ENCODE results near the gene NUDT10.

The NUDT10 gene

DNA sequence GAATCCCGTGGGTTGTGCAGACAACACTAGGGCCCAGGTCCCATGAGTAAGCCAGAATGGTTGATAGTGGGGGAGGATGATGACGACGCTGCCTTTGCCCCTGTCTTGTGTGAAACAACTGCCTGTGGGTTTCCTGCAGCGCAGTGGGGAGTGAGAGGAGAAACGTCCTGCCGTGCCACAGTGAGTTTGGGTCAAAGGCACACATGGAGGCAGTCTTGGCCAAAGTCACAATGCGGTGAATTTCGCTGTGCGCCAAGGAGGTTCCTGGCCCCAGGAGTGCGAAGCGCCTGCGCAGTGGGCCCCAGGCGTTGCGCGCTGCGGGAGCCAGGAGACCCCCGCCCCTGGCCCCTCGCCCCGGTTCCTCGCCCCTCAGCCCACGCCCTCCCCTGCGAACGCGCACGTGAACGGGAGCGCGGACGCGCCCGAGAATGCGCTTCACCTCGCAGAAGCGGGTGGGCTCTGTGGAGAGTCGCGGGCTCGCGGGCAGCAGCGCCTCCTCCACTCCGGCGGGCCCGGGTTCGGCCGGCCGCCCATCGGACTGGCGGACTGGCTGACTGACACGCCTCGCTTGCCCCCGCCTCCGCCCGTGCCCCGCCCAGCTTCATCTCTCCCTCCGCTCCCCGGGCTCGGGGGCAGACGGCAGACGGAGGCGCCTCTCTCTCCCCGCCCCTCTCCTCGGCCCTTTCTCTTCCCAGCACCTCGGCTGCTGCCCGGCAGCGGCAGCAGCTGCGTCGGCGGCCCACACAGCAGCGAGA is at the start of gene NUDT10:
Gene NUDT10 (plus strand): TSS at position 635 of the 755 bp plus-strand sequence. CDS start 144 bp downstream, outside the sequence.
- peak; percentile 66 for DNase-seq

DNA sequence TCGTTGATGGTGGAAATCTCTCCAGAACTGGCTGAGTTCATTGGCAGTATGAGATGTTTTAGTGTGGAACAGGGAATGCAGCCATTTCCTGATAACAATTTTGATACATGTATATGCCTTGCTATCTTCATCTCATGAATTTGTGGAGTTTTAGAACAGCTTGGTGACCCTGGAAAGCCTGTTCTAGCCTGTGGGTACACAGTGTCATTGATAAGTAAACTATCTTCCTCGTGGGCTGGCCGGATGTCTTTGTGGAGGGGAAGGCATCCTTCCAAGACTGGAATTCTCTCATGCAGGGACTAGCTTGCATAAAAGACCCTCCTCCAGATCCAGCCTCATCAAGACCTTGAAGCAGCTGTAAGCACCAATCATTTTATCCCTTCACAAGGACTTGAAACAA is 40.2 kb upstream of the NUDT10 start:
- DNase-seq, result no peak

DNA sequence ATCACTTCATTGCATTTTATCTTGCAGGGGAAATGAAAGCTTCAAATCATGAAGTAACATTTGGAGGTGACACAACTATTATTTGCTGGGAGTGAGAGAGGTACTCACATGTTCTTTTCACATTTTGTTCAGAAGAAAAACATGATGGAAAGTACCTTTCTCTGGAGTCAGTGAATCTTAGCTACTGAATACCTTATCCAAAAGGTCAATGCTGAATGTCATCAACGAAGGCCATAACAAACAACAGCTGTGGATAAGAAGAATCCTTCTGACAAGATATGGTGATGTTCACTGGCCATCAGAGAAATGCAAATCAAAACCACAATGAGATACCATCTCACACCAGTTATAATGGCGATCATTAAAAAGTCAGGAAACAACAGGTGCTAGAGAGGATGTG is 36.5 kb upstream of the NUDT10 start:
- DNase-seq, result no peak

DNA sequence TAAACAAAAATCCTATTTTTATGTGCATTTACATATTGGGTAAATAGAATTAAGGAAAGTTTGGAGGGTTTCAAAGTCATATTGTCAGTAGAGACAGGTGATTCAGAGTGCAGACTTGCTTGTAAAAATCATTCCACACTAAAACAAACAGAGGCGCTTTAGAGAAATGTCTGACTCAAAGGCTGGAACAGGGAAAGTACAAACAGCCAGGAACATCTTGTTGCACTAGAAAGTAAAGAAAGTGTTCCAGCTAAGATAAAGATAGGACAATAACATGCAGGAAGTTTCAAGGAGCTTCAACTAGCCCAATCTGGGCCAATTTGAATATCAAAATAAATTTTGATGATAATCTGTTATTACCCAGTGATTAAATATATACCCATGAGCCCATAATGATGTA is 16.4 kb upstream of the NUDT10 start:
- no peak for DNase-seq

DNA sequence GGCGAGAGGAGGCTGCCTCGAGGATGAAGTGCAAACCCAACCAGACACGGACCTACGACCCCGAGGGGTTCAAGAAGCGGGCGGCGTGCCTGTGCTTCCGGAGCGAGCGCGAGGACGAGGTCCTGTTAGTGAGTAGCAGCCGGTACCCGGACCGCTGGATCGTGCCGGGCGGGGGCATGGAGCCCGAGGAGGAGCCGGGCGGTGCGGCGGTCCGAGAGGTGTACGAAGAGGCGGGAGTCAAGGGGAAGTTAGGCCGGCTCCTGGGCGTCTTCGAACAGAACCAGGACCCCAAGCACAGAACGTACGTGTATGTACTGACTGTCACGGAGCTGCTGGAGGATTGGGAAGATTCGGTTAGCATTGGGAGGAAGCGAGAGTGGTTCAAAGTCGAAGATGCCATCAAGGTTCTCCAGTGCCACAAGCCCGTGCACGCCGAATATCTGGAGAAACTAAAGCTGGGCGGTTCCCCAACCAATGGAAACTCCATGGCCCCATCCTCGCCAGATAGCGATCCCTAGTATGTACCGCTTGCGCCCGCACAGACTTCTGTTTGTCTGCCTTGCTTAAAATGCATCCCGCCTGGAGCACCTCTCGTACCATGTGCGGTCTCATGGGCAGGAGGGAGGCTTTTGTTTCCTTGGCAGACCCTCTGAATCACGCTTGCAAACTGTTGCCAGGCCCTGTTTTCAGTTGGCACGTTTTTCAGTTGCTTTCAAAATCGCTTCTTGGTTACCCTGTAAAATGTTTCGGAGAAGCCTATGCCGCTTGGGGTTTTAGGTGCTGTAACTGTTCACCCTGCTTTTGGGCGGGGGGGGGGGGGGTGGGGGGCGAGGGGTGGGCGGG is 542 bp downstream of the NUDT10 start:
- peak; percentile 1 for DNase-seq

DNA sequence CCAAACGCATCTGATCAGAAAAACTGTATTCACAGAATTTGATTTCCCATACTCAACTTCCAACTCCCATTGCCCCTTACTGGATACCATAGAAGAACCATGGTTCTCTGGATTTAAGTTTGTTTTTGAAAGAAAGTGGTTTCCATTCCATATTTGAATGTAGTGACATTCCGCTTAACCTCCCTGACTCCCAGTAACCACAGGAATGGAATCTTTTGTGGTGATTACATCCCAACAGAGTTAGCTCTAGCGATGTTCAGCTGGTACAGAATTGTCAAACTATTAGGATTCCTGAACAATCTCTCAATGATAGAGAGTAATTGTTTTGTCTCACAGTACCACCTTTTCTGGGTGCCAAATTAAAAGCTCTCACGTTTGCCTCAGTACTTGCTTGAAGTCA is 1.7 kb downstream of the NUDT10 start:
- DNase-seq, result peak; percentile 50

DNA sequence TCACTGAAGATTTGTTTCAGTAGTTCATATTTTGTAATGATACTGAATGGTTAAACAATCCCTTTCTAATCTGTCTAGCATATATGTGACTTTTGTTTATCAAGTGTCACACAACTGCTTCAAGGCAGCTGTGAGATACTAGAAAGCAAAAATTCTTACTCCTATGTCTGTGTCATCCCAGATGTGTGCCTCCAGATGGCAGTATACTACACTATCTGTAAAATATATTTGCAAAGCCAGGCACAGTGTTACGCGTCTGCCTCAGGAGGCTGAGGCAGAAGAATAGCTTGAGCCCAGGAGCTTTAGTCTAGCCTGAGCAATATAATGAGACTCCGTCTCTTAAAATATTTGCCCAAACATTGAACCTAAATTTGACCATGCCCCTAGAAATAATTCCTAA is 4.0 kb downstream of the NUDT10 start:
- DNase-seq, result peak; percentile 31

DNA sequence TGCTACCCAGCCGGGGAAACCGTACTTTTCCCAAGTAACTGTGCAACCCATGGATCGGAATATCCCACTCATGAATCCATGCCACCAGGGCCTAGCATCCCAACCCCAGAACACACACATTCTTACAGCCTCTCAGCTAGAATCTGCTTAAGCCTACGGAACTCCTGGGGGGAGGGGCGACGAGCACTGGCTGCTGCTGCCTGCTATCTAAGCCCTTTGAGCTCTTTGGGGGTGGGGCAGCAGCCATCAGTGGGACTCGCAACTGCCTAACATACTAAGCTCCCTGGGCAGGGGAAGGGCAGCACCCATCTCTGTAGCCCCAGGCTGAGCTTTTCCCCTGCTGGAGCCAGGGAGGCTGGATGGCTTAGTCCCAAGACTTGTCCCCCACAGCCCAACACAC is 28.6 kb downstream of the NUDT10 start:
- DNase-seq, result no peak

DNA sequence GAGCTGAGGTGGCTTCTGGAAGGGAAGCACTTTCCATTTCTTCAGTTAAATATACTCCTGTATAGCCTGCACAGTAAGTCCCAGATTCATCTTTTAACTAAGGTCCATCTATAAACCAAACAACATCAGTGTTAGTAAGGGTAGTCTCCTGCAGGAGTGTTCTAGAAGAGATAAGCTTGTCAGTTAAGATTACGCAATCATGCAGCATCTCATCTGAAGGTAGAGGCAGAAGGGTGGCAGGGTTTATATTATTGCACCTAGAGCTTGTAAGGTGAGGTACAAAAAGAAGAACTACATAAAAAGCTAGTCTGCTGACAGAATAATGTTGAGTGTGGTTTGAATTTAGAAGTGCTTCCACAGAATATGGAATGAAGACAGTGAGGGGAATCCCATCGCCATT is 44.0 kb downstream of the NUDT10 start:
- no peak for DNase-seq
